ENCODE measurements around the gene EPB41L4B. TPM values are rescaled to one million over a fixed set of nuclear protein-coding genes. Genes with fewer than 3 reads are reported as not detected.

Gene EPB41L4B
- total and polyA plus RNA-seq, 2 of the 13 experiments (the other 11 are each of a cell fraction or from before 2014, with no cell fraction given): 17.6 to 22.1 TPM

DNA sequence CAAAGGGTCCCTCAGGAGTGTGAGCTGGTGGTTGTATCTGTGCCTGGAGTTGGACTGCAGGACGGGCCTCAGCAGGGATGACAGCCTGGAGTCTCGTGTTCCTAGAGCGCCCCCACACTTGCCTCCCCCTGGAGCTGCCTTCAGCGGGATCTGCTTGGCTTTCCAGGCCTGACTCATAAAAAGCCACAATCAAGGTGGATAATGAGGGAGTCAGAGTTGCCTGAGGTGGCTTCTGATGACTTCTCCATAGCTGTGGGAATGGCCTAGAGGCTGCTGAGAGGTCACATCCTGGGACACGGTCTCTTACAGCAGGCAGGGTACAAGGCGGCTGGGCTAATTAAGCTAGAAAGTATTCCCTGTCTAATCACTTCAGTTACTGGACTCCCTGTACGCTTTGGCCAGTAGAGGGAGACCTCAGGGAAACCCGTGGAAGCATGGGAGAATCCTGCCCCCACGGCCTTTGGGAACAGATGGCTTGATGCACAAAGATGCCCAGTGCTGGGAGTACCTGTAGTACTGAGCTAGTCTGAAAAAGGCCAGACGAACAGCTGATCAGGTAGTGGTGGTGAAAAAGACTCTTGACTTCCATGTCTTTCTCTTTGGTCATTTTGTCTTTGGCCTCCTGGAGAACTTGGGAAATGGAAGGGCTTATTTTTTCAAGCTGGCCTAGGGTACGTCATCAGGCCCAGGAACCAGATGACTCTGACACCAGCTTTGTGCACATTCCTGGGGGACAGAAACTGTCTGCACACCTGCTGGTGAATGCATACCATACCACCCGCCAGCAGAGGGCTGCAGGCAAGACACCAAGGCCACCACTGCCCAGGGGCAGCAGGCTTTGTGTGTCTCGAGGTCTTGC, 137.7 kb downstream of the EPB41L4B start (continued):
- TF ChIP-seq ZBTB34 (CRISPR knock-in tag; IDR thresholded peaks at IDR 0.05) (no peak; the same call in 1 of the 2 replicates), KDM1A (CRISPR knock-in tag; IDR thresholded peaks at IDR 0.05) (0 out of 2 replicates have a peak, but pooled peaks have one; percentile 9), MXD4 (CRISPR knock-in tag; IDR thresholded peaks at IDR 0.05) (0 out of 2 replicates have a peak, but pooled peaks have one; percentile 2), PHF5A (CRISPR knock-in tag; IDR thresholded peaks at IDR 0.05; ENCODE audit: low read depth, unreplicated experiment) (peak; percentile 42), ZBTB43 (CRISPR knock-in tag; conservative IDR thresholded peaks at IDR 0.05) (peak; percentile 69), ZNF124 (CRISPR knock-in tag; IDR thresholded peaks at IDR 0.05) (0 out of 2 replicates have a peak, but pooled peaks have one; percentile 8), ZNF816 (CRISPR knock-in tag; IDR thresholded peaks at IDR 0.05; ENCODE audit: borderline replicate concordance) (no peak), ZBTB21 (CRISPR knock-in tag; IDR thresholded peaks at IDR 0.05) (peak; percentile 23; the same call in 1 of the 2 replicates), ZNF33B (CRISPR knock-in tag; IDR thresholded peaks at IDR 0.05) (no peak), NFKB2 (CRISPR knock-in tag; IDR thresholded peaks at IDR 0.05; ENCODE audit: borderline replicate concordance) (0 out of 2 replicates have a peak, but pooled peaks have one; percentile 6), ZNF687 (CRISPR knock-in tag; IDR thresholded peaks at IDR 0.05) (peak; percentile 73), ARNTL (CRISPR knock-in tag; IDR thresholded peaks at IDR 0.05) (0 out of 2 replicates have a peak, but pooled peaks have one; percentile 15), CREB1 (IDR thresholded peaks at IDR 0.05) (peak; percentile 78), CREB1 (CRISPR knock-in tag; IDR thresholded peaks at IDR 0.05) (no peak), THAP11 (CRISPR knock-in tag; IDR thresholded peaks at IDR 0.05) (peak; percentile 30; the same call in 1 of the 2 replicates), ZNF501 (CRISPR knock-in tag; IDR thresholded peaks at IDR 0.05) (peak; percentile 47; the same call in 1 of the 2 replicates), GPN1 (CRISPR knock-in tag; IDR thresholded peaks at IDR 0.05; ENCODE audit: borderline replicate concordance) (no peak), ARID5B (CRISPR knock-in tag; IDR thresholded peaks at IDR 0.05) (peak; percentile 42; the same call in 1 of the 2 replicates)

All from HepG2 (cell line).